Measurements from ENCODE around the gene FOXP4. TPM values are rescaled to one million over a fixed set of nuclear protein-coding genes. Genes with fewer than 3 reads are reported as not detected.

Gene FOXP4
- total and polyA plus RNA-seq, 2 of the 13 experiments (the other 11 are each of a cell fraction or from before 2014, with no cell fraction given), result 11.0 to 12.4 TPM

GRCh38 chr6:41567684-41568083 is 21.5 kb downstream of the FOXP4 start (continued):
- TF ChIP-seq AKNA (CRISPR knock-in tag; IDR thresholded peaks at IDR 0.05; ENCODE audit: borderline replicate concordance), result no peak
- TF ChIP-seq NKX3-1 (CRISPR knock-in tag; IDR thresholded peaks at IDR 0.05), result no peak
- TF ChIP-seq HOXD1 (CRISPR knock-in tag; IDR thresholded peaks at IDR 0.05), result no peak
- TF ChIP-seq HMG20B (CRISPR knock-in tag; conservative IDR thresholded peaks at IDR 0.05), result no peak
- TF ChIP-seq, protein P1, sequence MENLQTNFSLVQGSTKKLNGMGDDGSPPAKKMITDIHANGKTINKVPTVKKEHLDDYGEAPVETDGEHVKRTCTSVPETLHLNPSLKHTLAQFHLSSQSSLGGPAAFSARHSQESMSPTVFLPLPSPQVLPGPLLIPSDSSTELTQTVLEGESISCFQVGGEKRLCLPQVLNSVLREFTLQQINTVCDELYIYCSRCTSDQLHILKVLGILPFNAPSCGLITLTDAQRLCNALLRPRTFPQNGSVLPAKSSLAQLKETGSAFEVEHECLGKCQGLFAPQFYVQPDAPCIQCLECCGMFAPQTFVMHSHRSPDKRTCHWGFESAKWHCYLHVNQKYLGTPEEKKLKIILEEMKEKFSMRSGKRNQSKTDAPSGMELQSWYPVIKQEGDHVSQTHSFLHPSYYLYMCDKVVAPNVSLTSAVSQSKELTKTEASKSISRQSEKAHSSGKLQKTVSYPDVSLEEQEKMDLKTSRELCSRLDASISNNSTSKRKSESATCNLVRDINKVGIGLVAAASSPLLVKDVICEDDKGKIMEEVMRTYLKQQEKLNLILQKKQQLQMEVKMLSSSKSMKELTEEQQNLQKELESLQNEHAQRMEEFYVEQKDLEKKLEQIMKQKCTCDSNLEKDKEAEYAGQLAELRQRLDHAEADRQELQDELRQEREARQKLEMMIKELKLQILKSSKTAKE (CRISPR knock-in tag; IDR thresholded peaks at IDR 0.05; ENCODE audit: borderline replicate concordance), result no peak
- no peak for TF ChIP-seq SNAPC4 (CRISPR knock-in tag; IDR thresholded peaks at IDR 0.05)
- TF ChIP-seq TAF15 (IDR thresholded peaks at IDR 0.05; ENCODE audit: low read depth, low read length, poor library complexity, severe bottlenecking), result no peak
- TF ChIP-seq SIX1 (CRISPR knock-in tag; IDR thresholded peaks at IDR 0.05; ENCODE audit: borderline replicate concordance), result no peak
- TF ChIP-seq NR3C1 (CRISPR knock-in tag; IDR thresholded peaks at IDR 0.05), result no peak
- no peak for TF ChIP-seq TBX3 (IDR thresholded peaks at IDR 0.05; ENCODE audit: borderline replicate concordance)

Data from HepG2 (cell line).